ENCODE results near the gene NEK8.
A peak's percentile ranks its signal among the peaks of the same experiment; 100 is the strongest.
"Not testable (repeated sequence)": the region's sequence is repeated elsewhere in the genome, so short reads cannot be mapped to it uniquely, and the experiment has no call there.

Gene NEK8

GRCh38 chr17:28723159-28723835, 5.3 kb upstream of the NEK8 start:
- no peak overlapping the region for H3K4me3 ChIP-seq (ENCODE audit: low read length)
- no peak for DNase-seq (ENCODE audit: low read depth, low spot score)

GRCh38 chr17:28723836-28724499, 4.6 kb upstream of the NEK8 start:
- not testable (repeated sequence) for DNase-seq (ENCODE audit: low read depth, low spot score); H3K4me3 ChIP-seq (ENCODE audit: low read length)

GRCh38 chr17:28724500-28725165, 4.0 kb upstream of the NEK8 start:
- no peak for DNase-seq (ENCODE audit: low read depth, low spot score)
- H3K4me3 ChIP-seq (ENCODE audit: low read length) = no peak overlapping the region

- no peak for DNase-seq (ENCODE audit: low read depth, low spot score)
These were observed 3.4 kb upstream of the NEK8 start for GRCh38 chr17:28725166-28725659.

DNA sequence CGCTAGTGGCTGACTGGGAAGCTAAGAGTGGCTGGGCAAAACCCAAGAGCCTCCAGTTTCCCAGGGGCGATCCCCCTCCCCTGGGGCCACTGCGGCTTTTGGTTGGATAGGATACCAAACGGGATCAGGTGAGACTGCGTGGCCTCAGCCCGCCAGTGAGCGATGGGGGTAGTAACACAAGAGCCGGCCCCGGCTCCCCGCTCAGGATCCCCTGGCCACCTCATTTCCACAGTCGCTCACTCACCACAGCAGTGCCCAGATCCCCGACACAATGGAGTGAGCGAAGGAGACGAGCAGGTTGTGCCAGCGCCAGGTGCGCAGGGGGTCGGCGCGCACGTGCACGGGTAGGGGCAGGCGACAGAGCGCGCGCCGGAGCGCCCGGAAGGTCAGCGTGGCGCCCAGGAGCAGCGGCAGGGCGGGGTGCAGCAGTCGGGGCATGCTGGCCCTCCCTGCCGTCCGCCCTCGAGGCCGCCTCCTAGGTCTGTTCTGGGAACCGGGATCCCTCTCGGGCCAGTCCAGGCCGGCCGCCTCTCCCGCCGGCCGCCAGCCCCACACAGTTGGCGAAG, 2.8 kb upstream of the NEK8 start:
- no peak overlapping the region for H3K4me3 ChIP-seq (ENCODE audit: low read length)
- no peak for DNase-seq (ENCODE audit: low read depth, low spot score)

More at GRCh38 chr17:28725166-28725659, 3.4 kb upstream of the NEK8 start:
- no peak overlapping the region for H3K4me3 ChIP-seq (ENCODE audit: low read length)

GRCh38 chr17:28726226-28726626, 2.4 kb upstream of the NEK8 start, which contains the start of gene TLCD1:
TLCD1 (minus strand) TSS chr17:28726233; CDS start chr17:28726097, 136 bp downstream.
- DNase-seq (ENCODE audit: low read depth, low spot score) = no peak
- H3K4me3 ChIP-seq (ENCODE audit: low read length) = peak within 1 kb of the TSS; percentile 88

GRCh38 chr17:28726627-28727491, 1.7 kb upstream of the NEK8 start:
- peak; percentile 93 for DNase-seq (ENCODE audit: low read depth, low spot score)
- peak overlapping the region; percentile 88 for H3K4me3 ChIP-seq (ENCODE audit: low read length)

- DNase-seq (ENCODE audit: low read depth, low spot score) = no peak
- no peak overlapping the region for H3K4me3 ChIP-seq (ENCODE audit: low read length)
These were observed 1.4 kb downstream of the NEK8 start for GRCh38 chr17:28729950-28730330.

DNA sequence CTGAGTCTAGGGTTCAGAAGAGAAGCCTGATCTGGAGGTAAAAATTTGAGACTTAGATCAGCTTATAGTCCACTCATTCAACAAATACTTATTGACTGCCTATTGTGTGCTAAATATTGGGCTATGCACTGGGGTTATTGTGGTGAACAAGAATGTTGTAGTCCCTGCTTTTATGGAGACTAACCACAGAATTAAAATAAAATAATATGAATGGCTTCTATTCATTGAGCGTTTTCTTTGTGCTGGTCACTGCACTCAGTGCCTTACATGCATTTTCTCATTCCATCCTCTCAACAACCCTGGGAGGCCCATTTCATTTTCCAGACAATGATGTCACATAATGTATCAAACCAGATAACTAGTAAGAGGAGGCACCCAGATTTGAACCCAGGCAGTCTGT, 4.8 kb downstream of the NEK8 start:
- H3K4me3 ChIP-seq (ENCODE audit: low read length) = no peak overlapping the region
- no peak for DNase-seq (ENCODE audit: low read depth, low spot score)

DNA sequence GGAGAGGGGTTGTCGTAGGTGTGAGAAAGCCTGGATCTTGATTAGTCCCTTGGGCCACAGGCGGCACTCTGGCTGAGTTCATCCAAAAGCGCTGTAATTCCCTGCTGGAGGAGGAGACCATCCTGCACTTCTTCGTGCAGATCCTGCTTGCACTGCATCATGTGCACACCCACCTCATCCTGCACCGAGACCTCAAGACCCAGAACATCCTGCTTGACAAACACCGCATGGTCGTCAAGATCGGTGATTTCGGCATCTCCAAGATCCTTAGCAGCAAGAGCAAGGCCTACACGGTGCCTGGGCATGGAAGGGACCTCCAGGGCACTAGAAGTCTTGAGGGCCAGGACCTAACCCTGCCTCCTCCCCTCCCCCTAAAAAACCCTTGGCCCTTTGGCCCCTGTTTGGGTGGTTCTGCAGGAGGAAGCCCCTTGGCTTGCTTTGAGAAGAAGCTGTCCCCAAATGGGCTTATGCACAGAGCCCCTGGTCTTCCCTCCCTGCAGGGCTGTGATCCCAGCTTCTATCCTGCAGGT, 6.2 kb downstream of the NEK8 start:
- DNase-seq (ENCODE audit: low read depth, low spot score) = no peak
- no peak overlapping the region for H3K4me3 ChIP-seq (ENCODE audit: low read length)

GRCh38 chr17:28735242-28735722, 6.7 kb downstream of the NEK8 start:
- DNase-seq (ENCODE audit: low read depth, low spot score) = no peak
- no peak overlapping the region for H3K4me3 ChIP-seq (ENCODE audit: low read length)

- not testable (repeated sequence) for H3K4me3 ChIP-seq (ENCODE audit: low read length); DNase-seq (ENCODE audit: low read depth, low spot score)
These were observed 7.6 kb downstream of the NEK8 start for GRCh38 chr17:28735913-28736769.

- H3K4me3 ChIP-seq (ENCODE audit: low read length) = no peak overlapping the region
These were observed 8.7 kb downstream of the NEK8 start for GRCh38 chr17:28737316-28737715.

DNA sequence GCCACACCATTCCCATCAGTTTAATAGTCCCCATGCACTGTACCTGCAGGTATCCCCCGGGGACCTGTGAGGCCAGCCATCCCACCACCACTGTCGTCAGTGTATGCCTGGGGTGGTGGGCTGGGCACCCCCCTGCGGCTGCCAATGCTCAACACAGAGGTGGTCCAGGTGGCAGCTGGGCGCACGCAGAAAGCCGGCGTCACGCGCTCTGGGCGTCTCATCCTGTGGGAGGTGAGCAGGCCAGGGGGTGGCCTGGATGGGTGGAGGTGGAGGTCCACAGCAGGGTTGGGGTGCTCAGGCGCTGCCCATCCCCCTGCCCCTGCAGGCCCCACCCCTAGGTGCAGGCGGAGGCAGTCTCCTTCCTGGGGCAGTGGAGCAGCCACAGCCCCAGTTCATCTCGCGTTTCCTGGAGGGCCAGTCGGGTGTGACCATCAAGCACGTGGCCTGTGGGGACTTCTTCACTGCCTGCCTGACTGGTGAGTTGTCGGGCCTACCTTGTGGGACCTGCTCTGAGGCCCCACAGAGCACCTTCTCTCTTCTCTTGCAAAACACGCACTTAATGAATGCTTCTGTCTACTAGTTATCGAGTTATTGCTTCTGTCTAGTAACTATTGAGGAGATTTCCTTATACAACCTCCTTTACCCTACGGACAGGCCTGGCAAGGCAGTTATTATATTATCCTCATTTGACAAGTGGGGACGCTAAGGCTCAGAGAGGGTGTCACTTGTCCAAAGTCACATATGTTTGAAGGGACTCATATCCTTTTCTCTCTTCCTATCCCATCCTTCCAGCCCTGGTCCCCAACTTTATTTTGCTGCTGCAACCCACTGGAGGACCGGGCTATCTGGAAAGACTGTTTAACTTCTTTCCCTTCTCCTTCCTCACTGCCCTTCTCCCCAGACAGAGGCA, 9.4 kb downstream of the NEK8 start:
- H3K4me3 ChIP-seq (ENCODE audit: low read length) = no peak overlapping the region
- DNase-seq (ENCODE audit: low read depth, low spot score) = no peak

More at GRCh38 chr17:28737316-28737715, 8.7 kb downstream of the NEK8 start:
- DNase-seq (ENCODE audit: low read depth, low spot score) = no peak

- peak; percentile 88 for DNase-seq (ENCODE audit: low read depth, low spot score)
- H3K4me3 ChIP-seq (ENCODE audit: low read length) = no peak overlapping the region
These were observed 10.2 kb downstream of the NEK8 start for GRCh38 chr17:28738680-28739384.
